PC-3 (cell line): ENCODE results near the gene SDK2. TPM values are rescaled to one million over a fixed set of nuclear protein-coding genes. Genes with fewer than 3 reads are reported as not detected.
A peak's percentile ranks its signal among the peaks of the same experiment; 100 is the strongest.

Experiments
- ATAC-seq: fragments of 200-7000 bp; cut with Tn5 transposase; 2 replicates; pipeline ENCODE4 v1.9.1; 2020; ENCODE audit warnings: mild to moderate bottlenecking, moderate library complexity
- BruUV-seq: library from RNA; stranded (reverse); fragments of 400-500 nt; replicated peaks from 2 replicates; lab custom pipeline; 2021; lab: Mats Ljungman, UMichigan
- CTCF ChIA-PET: fragments of 300-600 bp; sonication (Branson Sonifier 250); formaldehyde crosslinking; loops from one replicate; lab custom pipeline; 2022; ENCODE audit warnings: antibody characterized with exemption; lab: Charles Lee
- POLR2A ChIA-PET: fragments of 300-600 bp; sonication (Branson Sonifier 250); formaldehyde crosslinking; loops from one replicate; lab custom pipeline; 2022; ENCODE audit warnings: antibody characterized with exemption; ENCODE audit not compliant: unreplicated experiment; lab: Charles Lee
- DNase-seq: peaks from one replicate; pipeline ENCODE4 v3.0.0-alpha.2; 2015
- H2AFZ ChIP-seq: fragments of 300-600 bp; sonication (generic); 2 replicates; pipeline ENCODE4 v1.6.0; 2016; ENCODE audit warnings: antibody characterized with exemption, low read length
- H3F3A ChIP-seq: fragments of 300-600 bp; sonication (generic); one replicate; pipeline ENCODE4 v1.6.0; 2017; ENCODE audit warnings: antibody characterized with exemption, low read length, control low read depth, mild to moderate bottlenecking; ENCODE audit not compliant: unreplicated experiment
- H3K27ac ChIP-seq: fragments of 300-600 bp; sonication (generic); 2 replicates; pipeline ENCODE4 v1.5.1; 2016; ENCODE audit warnings: mild to moderate bottlenecking, low read length
- H3K27me3 ChIP-seq: fragments of 300-600 bp; sonication (generic); 2 replicates; pipeline ENCODE4 v1.6.1; 2016; ENCODE audit warnings: low read length, mixed read lengths
- H3K36me3 ChIP-seq: fragments of 300-600 bp; sonication (generic); 2 replicates; pipeline ENCODE4 v1.6.1; 2016; ENCODE audit warnings: low read depth, mixed run types, low read length, mixed read lengths
- H3K4me1 ChIP-seq: fragments of 300-600 bp; sonication (generic); 2 replicates; pipeline ENCODE4 v1.5.1; 2016; ENCODE audit warnings: low read length; ENCODE audit not compliant: insufficient read depth
- H3K4me2 ChIP-seq: fragments of 300-600 bp; sonication (generic); 2 replicates; pipeline ENCODE4 v1.6.0; 2016; ENCODE audit warnings: low read length
- H3K4me3 ChIP-seq: fragments of 300-600 bp; sonication (generic); 2 replicates; pipeline ENCODE4 v1.5.1; 2016; ENCODE audit warnings: mild to moderate bottlenecking, low read length, mixed read lengths
- H3K79me2 ChIP-seq: fragments of 300-600 bp; sonication (generic); 2 replicates; pipeline ENCODE4 v1.6.1; 2017; ENCODE audit warnings: low read length, mixed read lengths
- H3K9ac ChIP-seq: fragments of 300-600 bp; sonication (generic); 2 replicates; pipeline ENCODE4 v1.6.0; 2016; ENCODE audit warnings: mild to moderate bottlenecking, low read length
- H3K9me2 ChIP-seq: fragments of 300-600 bp; sonication (generic); replicated peaks from 2 replicates; pipeline ENCODE4 v1.6.1; 2016; ENCODE audit warnings: mixed run types, low read length, mixed read lengths
- H3K9me3 ChIP-seq: fragments of 300-600 bp; sonication (generic); 2 replicates; pipeline ENCODE4 v1.6.1; 2016; ENCODE audit warnings: low read length, mixed read lengths
- H4K20me1 ChIP-seq: fragments of 300-600 bp; sonication (generic); 2 replicates; pipeline ENCODE4 v1.6.1; 2016; ENCODE audit warnings: low read length, mixed read lengths
- EZH2 ChIP-seq: fragments of 300-600 bp; sonication (generic); IDR thresholded peaks from one replicate; pipeline ENCODE4 v1.6.1; 2017; ENCODE audit warnings: antibody characterized with exemption, mild to moderate bottlenecking, low read length; ENCODE audit not compliant: unreplicated experiment
- EZH2phosphoT487 ChIP-seq: fragments of 300-600 bp; sonication (generic); IDR thresholded peaks from 2 replicates; pipeline ENCODE4 v1.6.1; 2018; ENCODE audit warnings: mild to moderate bottlenecking, antibody characterized with exemption, low read length, borderline replicate concordance
- intact Hi-C: fragments of 100-400 bp; cut with micrococcal nuclease; formaldehyde crosslinking; loops from 2 replicates; pipeline ENCODE4 v1.9.0; 2023
- total RNA-seq: library from RNA; depleted of rRNA; stranded (reverse); fragments of >200 nt; gene quantifications from 2 replicates; pipeline ENCODE4 v1.2.3, GENCODE V29; 2014
- TF ChIP-seq, protein P1 (sequence below): fragments of 300-600 bp; sonication (generic); conservative IDR thresholded peaks from 2 replicates; pipeline ENCODE4 v1.5.1; 2017; ENCODE audit warnings: antibody characterized with exemption, low read depth, mild to moderate bottlenecking, low read length

The SDK2 gene
- total RNA-seq, 1 experiment from 2014 or later, result 0.07 TPM

DNA sequence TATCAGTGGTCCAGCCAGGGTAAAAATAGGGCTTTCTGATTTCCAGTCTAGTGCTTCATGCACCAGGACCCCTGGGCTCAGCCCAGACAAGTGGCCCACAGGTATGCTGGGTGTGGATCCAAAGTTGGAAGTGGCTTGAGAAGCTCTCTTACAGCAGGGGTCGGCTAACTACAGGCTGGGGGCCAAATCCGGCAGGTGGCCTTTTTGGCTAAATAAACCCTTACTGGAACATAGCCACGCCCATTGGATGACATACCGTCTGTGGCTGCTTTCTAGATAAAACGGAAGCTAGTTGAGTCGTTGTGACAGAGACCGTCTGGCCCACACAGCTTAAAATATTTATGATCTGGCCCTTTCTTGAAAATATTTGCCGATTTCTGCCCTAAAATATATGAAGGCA is 213.4 kb downstream of the SDK2 start:
- no peaks in the 10 kb centered on the region for H3K9me3 ChIP-seq
- H3K4me2 ChIP-seq, result no peak overlapping the region
- no peak overlapping the region for H2AFZ ChIP-seq
- no peaks in the 10 kb centered on the region for H3K79me2 ChIP-seq
- H3K9ac ChIP-seq, result no peak overlapping the region
- CTCF ChIA-PET, result no interaction called here
- H4K20me1 ChIP-seq, result no peaks in the 10 kb centered on the region
- peaks cover 4% of the 10 kb centered on the region; the same call in 1 of the 2 replicates for H3K4me1 ChIP-seq
- H3K27ac ChIP-seq, result no peak overlapping the region
- H3K27me3 ChIP-seq, result 0 out of 2 replicates have a peak, but pooled peaks cover 4% of the 10 kb centered on the region
- TF ChIP-seq, protein P1, sequence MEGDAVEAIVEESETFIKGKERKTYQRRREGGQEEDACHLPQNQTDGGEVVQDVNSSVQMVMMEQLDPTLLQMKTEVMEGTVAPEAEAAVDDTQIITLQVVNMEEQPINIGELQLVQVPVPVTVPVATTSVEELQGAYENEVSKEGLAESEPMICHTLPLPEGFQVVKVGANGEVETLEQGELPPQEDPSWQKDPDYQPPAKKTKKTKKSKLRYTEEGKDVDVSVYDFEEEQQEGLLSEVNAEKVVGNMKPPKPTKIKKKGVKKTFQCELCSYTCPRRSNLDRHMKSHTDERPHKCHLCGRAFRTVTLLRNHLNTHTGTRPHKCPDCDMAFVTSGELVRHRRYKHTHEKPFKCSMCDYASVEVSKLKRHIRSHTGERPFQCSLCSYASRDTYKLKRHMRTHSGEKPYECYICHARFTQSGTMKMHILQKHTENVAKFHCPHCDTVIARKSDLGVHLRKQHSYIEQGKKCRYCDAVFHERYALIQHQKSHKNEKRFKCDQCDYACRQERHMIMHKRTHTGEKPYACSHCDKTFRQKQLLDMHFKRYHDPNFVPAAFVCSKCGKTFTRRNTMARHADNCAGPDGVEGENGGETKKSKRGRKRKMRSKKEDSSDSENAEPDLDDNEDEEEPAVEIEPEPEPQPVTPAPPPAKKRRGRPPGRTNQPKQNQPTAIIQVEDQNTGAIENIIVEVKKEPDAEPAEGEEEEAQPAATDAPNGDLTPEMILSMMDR, result no peak
- TF ChIP-seq EZH2phosphoT487 (no peak), EZH2 (no peak)
- BruUV-seq, result no TSS peak
- intact Hi-C loops, result no loop called here
- H3K36me3 ChIP-seq, result no peaks in the 10 kb centered on the region
- POLR2A ChIA-PET, result no interaction called here
- H3F3A ChIP-seq, result no peaks in the 10 kb centered on the region
- no peaks in the 10 kb centered on the region for H3K9me2 ChIP-seq
- no peak overlapping the region for H3K4me3 ChIP-seq
- ATAC-seq, result no peak
- DNase-seq, result peak; percentile 50

- H3K4me1 ChIP-seq, result peaks cover 4% of the 10 kb centered on the region; the same call in 1 of the 2 replicates
- no peaks in the 10 kb centered on the region for H3F3A ChIP-seq
- 0 out of 2 replicates have a peak, but pooled peaks cover 4% of the 10 kb centered on the region for H3K27me3 ChIP-seq
- no peaks in the 10 kb centered on the region for H3K79me2 ChIP-seq
- H4K20me1 ChIP-seq, result no peaks in the 10 kb centered on the region
- ATAC-seq, result no peak
- POLR2A ChIA-PET, result no interaction called here
- H3K4me2 ChIP-seq, result no peak overlapping the region
- H3K4me3 ChIP-seq, result no peak overlapping the region
- CTCF ChIA-PET, result interaction anchor here (0.6 to 1.1 kb wide), 4 partner anchors 9 to 769 kb away, joined by 3 to 6 read pairs (median 3); no protein-coding TSS in a partner anchor
- DNase-seq, result no peak
- no TSS peak for BruUV-seq
- H3K9ac ChIP-seq, result no peak overlapping the region
- no peak overlapping the region for H2AFZ ChIP-seq
- H3K27ac ChIP-seq, result no peak overlapping the region
- H3K9me2 ChIP-seq, result no peaks in the 10 kb centered on the region
- H3K9me3 ChIP-seq, result no peaks in the 10 kb centered on the region
- intact Hi-C loops, result no loop called here
- H3K36me3 ChIP-seq, result no peaks in the 10 kb centered on the region
- TF ChIP-seq EZH2 (no peak), EZH2phosphoT487 (no peak)
- TF ChIP-seq, protein P1, result no peak
Measured at GRCh38 chr17:73430165-73430680, 214.0 kb downstream of the SDK2 start.
